SK-N-MC (cell line): ENCODE measurements around the gene SARDH.
"Not testable (repeated sequence)": the region's sequence is repeated elsewhere in the genome, so short reads cannot be mapped to it uniquely, and the experiment has no call there.

Experiments
- DNase-seq: peaks from one replicate; pipeline ENCODE4 v3.0.0-alpha.2; 2011; ENCODE audit warnings: low read depth, low spot score
- H3K27ac ChIP-seq: fragments of 200-600 bp; sonication (generic); 2 replicates; pipeline ENCODE4 v1.5.1; 2016; ENCODE audit warnings: mixed run types
- H3K36me3 ChIP-seq: fragments of 200-600 bp; sonication (generic); 2 replicates; pipeline ENCODE4 v1.6.1; 2017; ENCODE audit warnings: antibody characterized with exemption, low read length, mixed read lengths; ENCODE audit not compliant: insufficient read depth
- H3K4me3 ChIP-seq: fragments of 200-600 bp; sonication (generic); 2 replicates; pipeline ENCODE4 v1.5.1; 2016
- H3K9ac ChIP-seq: fragments of 200-600 bp; sonication (generic); 2 replicates; pipeline ENCODE4 v1.8.0; 2017; ENCODE audit warnings: mixed run types, mixed read lengths; ENCODE audit not compliant: insufficient read length
- H3K9me3 ChIP-seq: fragments of 200-600 bp; sonication (generic); 2 replicates; pipeline ENCODE4 v1.6.1; 2017; ENCODE audit warnings: low read depth, mild to moderate bottlenecking, antibody characterized with exemption, low read length, moderate library complexity, mixed read lengths
- EZH2 ChIP-seq: fragments of 200-600 bp; sonication (generic); IDR thresholded peaks from one replicate; pipeline ENCODE4 v1.6.1; 2017; ENCODE audit warnings: antibody characterized with exemption
- FOXP2 ChIP-seq: optimal IDR thresholded peaks from 2 replicates; pipeline ENCODE3; 2011; ENCODE audit warnings: mild to moderate bottlenecking, moderate library complexity; ENCODE audit not compliant: insufficient read depth; ENCODE audit errors: extremely low read length, control extremely low read depth
- POLR2AphosphoS5 ChIP-seq: IDR thresholded peaks from 2 replicates; pipeline ENCODE4 v1.6.1; 2012; ENCODE audit warnings: mild to moderate bottlenecking, low read depth, low read length, borderline replicate concordance

The SARDH gene

GRCh38 chr9:133676450-133676849 lies 61.7 kb downstream of the SARDH start:
- Histone ChIP-seq H3K9me3 (no peaks in the 10 kb centered on the region), H3K9ac (no peak overlapping the region), H3K4me3 (no peak overlapping the region), H3K36me3 (no peaks in the 10 kb centered on the region), H3K27ac (no peak overlapping the region)
- no peak for DNase-seq
- TF ChIP-seq FOXP2 (no peak), POLR2AphosphoS5 (no peak), EZH2 (no peak)

GRCh38 chr9:133675796-133676195 lies 62.4 kb downstream of the SARDH start:
- not testable (repeated sequence) for H3K27ac ChIP-seq, H3K4me3 ChIP-seq, H3K9ac ChIP-seq, DNase-seq, H3K36me3 ChIP-seq, H3K9me3 ChIP-seq

GRCh38 chr9:133674091-133674490 lies 64.1 kb downstream of the SARDH start:
- Histone ChIP-seq H3K36me3 (no peaks in the 10 kb centered on the region), H3K9me3 (no peaks in the 10 kb centered on the region), H3K27ac (no peak overlapping the region), H3K4me3 (no peak overlapping the region), H3K9ac (no peak overlapping the region)
- TF ChIP-seq POLR2AphosphoS5: no peak
- no peak for TF ChIP-seq FOXP2
- TF ChIP-seq EZH2: no peak
- no peak for DNase-seq

GRCh38 chr9:133673258-133673655 lies 64.9 kb downstream of the SARDH start:
- no peak for DNase-seq
- H3K4me3 ChIP-seq: no peak overlapping the region
- H3K27ac ChIP-seq: no peak overlapping the region
- H3K36me3 ChIP-seq: no peaks in the 10 kb centered on the region
- no peaks in the 10 kb centered on the region for H3K9me3 ChIP-seq
- TF ChIP-seq FOXP2 (no peak), POLR2AphosphoS5 (no peak), EZH2 (no peak)
- H3K9ac ChIP-seq: no peak overlapping the region

GRCh38 chr9:133672503-133673257 lies 65.5 kb downstream of the SARDH start:
- H3K27ac ChIP-seq: no peak overlapping the region
- no peaks in the 10 kb centered on the region for H3K9me3 ChIP-seq
- TF ChIP-seq FOXP2 (no peak), EZH2 (no peak), POLR2AphosphoS5 (no peak)
- DNase-seq: no peak
- H3K9ac ChIP-seq: no peak overlapping the region
- H3K4me3 ChIP-seq: no peak overlapping the region
- no peaks in the 10 kb centered on the region for H3K36me3 ChIP-seq

- Histone ChIP-seq H3K9ac (no peak overlapping the region), H3K4me3 (no peak overlapping the region), H3K27ac (no peak overlapping the region), H3K36me3 (no peaks in the 10 kb centered on the region), H3K9me3 (no peaks in the 10 kb centered on the region)
- TF ChIP-seq POLR2AphosphoS5 (no peak), FOXP2 (no peak), EZH2 (no peak)
- no peak for DNase-seq
These were observed 66.8 kb downstream of the SARDH start for GRCh38 chr9:133671371-133671770.

GRCh38 chr9:133670466-133670865 lies 67.7 kb downstream of the SARDH start:
- Histone ChIP-seq H3K4me3 (no peak overlapping the region), H3K9ac (no peak overlapping the region), H3K36me3 (no peaks in the 10 kb centered on the region), H3K9me3 (no peaks in the 10 kb centered on the region), H3K27ac (no peak overlapping the region)
- no peak for DNase-seq
- no peak for TF ChIP-seq FOXP2

GRCh38 chr9:133669182-133669801 lies 68.9 kb downstream of the SARDH start:
- Histone ChIP-seq H3K4me3 (no peak overlapping the region), H3K9ac (no peak overlapping the region), H3K27ac (no peak overlapping the region), H3K36me3 (no peaks in the 10 kb centered on the region), H3K9me3 (no peaks in the 10 kb centered on the region)
- no peak for DNase-seq
- TF ChIP-seq FOXP2: no peak

- H3K27ac ChIP-seq: no peak overlapping the region
- H3K4me3 ChIP-seq: no peak overlapping the region
- H3K9ac ChIP-seq: no peak overlapping the region
- DNase-seq: no peak
- no peak for TF ChIP-seq EZH2
- TF ChIP-seq POLR2AphosphoS5: no peak
- TF ChIP-seq FOXP2: no peak
- no peaks in the 10 kb centered on the region for H3K36me3 ChIP-seq
- no peaks in the 10 kb centered on the region for H3K9me3 ChIP-seq
These were observed 70.2 kb downstream of the SARDH start for GRCh38 chr9:133667759-133668450.

GRCh38 chr9:133666845-133667244 lies 71.3 kb downstream of the SARDH start:
- Histone ChIP-seq H3K4me3 (no peak overlapping the region), H3K9ac (no peak overlapping the region), H3K27ac (no peak overlapping the region), H3K36me3 (no peaks in the 10 kb centered on the region), H3K9me3 (no peaks in the 10 kb centered on the region)
- no peak for DNase-seq
- TF ChIP-seq POLR2AphosphoS5 (no peak), EZH2 (no peak), FOXP2 (no peak)
